Loucy (cell line): ENCODE measurements around the gene ALDH18A1.

Experiments
- EZH2phosphoT487 ChIP-seq: fragments of 200-600 bp; IDR thresholded peaks from 2 replicates; pipeline ENCODE4 v1.6.1; 2018; ENCODE audit warnings: antibody characterized with exemption, mild to moderate bottlenecking, moderate library complexity, borderline replicate concordance
- TF ChIP-seq, protein P1 (sequence below): fragments of 200-600 bp; sonication (generic); conservative IDR thresholded peaks from 2 replicates; pipeline ENCODE4 v1.5.1; 2014; ENCODE audit warnings: mild to moderate bottlenecking, antibody characterized with exemption, low read length

DNA sequence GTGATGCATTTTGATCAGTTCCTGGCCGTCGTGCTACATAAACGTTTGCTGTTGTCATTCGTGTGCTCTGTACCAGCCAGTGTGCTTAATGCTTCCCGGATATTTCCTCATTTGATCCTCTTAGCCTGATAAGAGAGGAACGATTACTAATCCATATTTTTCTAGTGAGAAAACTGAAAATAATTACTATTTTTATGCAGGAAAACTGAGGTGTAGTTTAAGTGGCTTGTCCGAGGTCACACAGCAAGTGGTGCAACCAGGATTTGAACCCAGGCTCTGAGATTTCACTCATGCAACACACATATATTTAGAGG, 94.7 kb downstream of the ALDH18A1 start:
- TF ChIP-seq, protein P1, sequence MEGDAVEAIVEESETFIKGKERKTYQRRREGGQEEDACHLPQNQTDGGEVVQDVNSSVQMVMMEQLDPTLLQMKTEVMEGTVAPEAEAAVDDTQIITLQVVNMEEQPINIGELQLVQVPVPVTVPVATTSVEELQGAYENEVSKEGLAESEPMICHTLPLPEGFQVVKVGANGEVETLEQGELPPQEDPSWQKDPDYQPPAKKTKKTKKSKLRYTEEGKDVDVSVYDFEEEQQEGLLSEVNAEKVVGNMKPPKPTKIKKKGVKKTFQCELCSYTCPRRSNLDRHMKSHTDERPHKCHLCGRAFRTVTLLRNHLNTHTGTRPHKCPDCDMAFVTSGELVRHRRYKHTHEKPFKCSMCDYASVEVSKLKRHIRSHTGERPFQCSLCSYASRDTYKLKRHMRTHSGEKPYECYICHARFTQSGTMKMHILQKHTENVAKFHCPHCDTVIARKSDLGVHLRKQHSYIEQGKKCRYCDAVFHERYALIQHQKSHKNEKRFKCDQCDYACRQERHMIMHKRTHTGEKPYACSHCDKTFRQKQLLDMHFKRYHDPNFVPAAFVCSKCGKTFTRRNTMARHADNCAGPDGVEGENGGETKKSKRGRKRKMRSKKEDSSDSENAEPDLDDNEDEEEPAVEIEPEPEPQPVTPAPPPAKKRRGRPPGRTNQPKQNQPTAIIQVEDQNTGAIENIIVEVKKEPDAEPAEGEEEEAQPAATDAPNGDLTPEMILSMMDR: no peak
- TF ChIP-seq EZH2phosphoT487: no peak
